Central memory CD8-positive, alpha-beta T cell (primary cell): ENCODE results near the gene RSAD2.
A peak's percentile ranks its signal among the peaks of the same experiment; 100 is the strongest.

Experiments
- ATAC-seq: fragments of 150-1000 bp; cut with Tn5 transposase; replicated peaks from 2 replicates; pipeline ENCODE4 v1.10.0; 2022; ENCODE audit warnings: mild to moderate bottlenecking, moderate FRiP score, moderate number of reproducible peaks; ENCODE audit not compliant: poor library complexity, severe bottlenecking; ENCODE audit errors: extremely low read depth
- DNase-seq, 2 donors: peaks; one replicate each; pipeline ENCODE4 v3.0.0; 2021; ENCODE audit warnings: low spot score in 2 of 2
- H3K27ac Mint-ChIP-seq: one replicate; pipeline ENCODE4 v1.8.0; 2022; ENCODE audit warnings: low read depth, mild to moderate bottlenecking, moderate library complexity, mixed read lengths
- H3K27me3 Mint-ChIP-seq: one replicate; pipeline ENCODE4 v1.8.0; 2022; ENCODE audit warnings: mixed read lengths
- H3K36me3 Mint-ChIP-seq: one replicate; pipeline ENCODE4 v1.8.0; 2022; ENCODE audit warnings: mild to moderate bottlenecking, moderate library complexity, mixed read lengths; ENCODE audit not compliant: insufficient read depth
- H3K4me1 Mint-ChIP-seq: one replicate; pipeline ENCODE4 v1.8.0; 2022; ENCODE audit warnings: mixed read lengths
- H3K4me3 Mint-ChIP-seq: one replicate; pipeline ENCODE4 v1.8.0; 2022; ENCODE audit warnings: mild to moderate bottlenecking, moderate library complexity, mixed read lengths
- H3K9me3 Mint-ChIP-seq: one replicate; pipeline ENCODE4 v1.8.0; 2022; ENCODE audit warnings: mixed read lengths

RSAD2 gene

DNA sequence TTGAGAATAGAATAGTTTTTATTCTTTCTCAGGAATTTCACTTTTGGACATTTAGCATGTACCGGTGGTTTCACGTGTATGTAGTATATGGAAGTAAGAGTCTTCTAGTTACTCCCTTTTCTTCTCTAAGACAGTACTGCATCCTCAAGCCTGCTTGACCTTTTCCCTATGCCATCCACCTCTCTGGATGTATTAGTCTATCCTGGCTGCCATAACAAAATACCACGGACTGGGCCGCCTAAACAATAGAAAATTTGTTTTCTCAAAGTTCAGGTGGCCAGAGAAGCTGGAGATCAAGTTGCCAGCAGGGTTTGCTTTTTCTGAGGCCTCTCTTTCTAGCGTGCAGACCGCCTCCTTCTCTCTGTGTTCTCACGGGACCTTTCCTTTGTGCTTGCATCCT lies 10.6 kb upstream of the RSAD2 start:
- peaks cover 28% of the 10 kb centered on the region for H3K4me1 Mint-ChIP-seq
- no peaks in the 10 kb centered on the region for H3K9me3 Mint-ChIP-seq
- no peak overlapping the region for H3K27ac Mint-ChIP-seq
- peak overlapping the region; percentile 91 for H3K4me3 Mint-ChIP-seq
- peaks cover 5% of the 10 kb centered on the region for H3K36me3 Mint-ChIP-seq
- no peak for ATAC-seq
- no peaks in the 10 kb centered on the region for H3K27me3 Mint-ChIP-seq
- no peak for DNase-seq

DNA sequence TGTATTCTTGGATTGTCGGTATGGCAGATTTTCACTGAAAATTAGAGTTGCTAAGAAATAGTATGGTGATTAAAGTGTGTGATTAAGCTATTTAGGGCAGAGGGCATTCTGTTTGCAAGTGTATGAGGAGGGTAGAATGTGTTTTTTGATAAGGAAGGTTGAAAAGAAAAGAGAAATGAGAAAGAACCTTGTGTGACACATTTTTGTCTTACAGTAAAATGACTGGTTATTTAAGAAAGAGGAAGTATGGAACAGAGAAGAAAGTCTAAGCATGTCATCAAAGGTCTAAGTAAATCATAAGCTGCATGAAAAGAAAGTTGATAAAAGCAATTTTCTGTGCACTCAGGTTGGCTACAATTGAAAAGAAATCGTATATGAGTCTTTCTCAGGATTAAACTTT lies 5.2 kb upstream of the RSAD2 start:
- Mint-ChIP-seq H3K27me3 (no peaks in the 10 kb centered on the region), H3K9me3 (no peaks in the 10 kb centered on the region), H3K27ac (no peak overlapping the region), H3K36me3 (no peaks in the 10 kb centered on the region), H3K4me3 (no peak overlapping the region), H3K4me1 (peaks cover 5% of the 10 kb centered on the region)
- no peak for ATAC-seq
- no peak for DNase-seq

DNA sequence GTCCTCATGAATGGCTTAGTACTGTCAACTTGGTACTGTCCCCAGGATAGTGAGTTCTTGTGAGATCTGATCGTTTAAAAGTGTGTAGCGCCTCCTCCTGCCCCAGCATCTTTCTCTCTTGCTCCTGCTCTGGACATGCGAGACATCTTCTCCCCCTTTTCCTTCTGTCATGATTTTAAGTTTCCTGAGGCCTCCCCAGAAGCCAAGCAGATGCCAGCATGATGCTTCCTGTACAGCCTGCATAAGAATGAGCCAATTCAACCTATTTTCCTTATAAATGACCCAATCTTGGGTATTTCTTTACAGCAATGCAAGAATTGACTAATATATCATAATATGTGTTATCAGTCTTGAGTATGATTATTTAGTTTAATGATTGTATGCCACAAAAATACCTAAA lies 3.5 kb upstream of the RSAD2 start:
- ATAC-seq = no peak
- Mint-ChIP-seq H3K27ac (no peak overlapping the region), H3K4me1 (peaks cover 17% of the 10 kb centered on the region), H3K9me3 (no peaks in the 10 kb centered on the region), H3K36me3 (no peaks in the 10 kb centered on the region), H3K27me3 (no peaks in the 10 kb centered on the region), H3K4me3 (no peak overlapping the region)
- no peak for DNase-seq

DNA sequence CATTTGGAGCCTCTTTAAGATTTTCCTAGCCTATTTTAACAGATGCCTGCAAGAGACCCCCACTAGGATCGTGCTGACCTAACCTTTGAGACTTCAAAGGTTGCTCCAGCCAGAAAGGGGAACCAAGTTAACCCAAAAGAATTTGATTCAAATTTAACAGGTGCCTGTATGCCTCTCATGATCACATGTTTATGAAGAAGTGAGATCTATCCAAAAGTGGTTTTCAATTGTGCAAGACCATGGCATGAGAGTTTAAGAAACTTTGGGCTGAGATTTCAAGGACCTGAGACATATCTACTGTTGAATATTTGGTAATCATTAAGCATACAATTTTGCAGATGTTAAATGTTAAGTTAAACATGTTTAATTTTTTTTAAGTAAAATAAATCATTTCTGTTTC lies 1.3 kb upstream of the RSAD2 start:
- H3K4me1 Mint-ChIP-seq = peaks cover 40% of the 10 kb centered on the region
- H3K36me3 Mint-ChIP-seq = no peaks in the 10 kb centered on the region
- DNase-seq (no peak), ATAC-seq (no peak)
- no peak overlapping the region for H3K4me3 Mint-ChIP-seq
- no peaks in the 10 kb centered on the region for H3K9me3 Mint-ChIP-seq
- no peak overlapping the region for H3K27ac Mint-ChIP-seq
- H3K27me3 Mint-ChIP-seq = no peaks in the 10 kb centered on the region

- Mint-ChIP-seq H3K9me3 (no peaks in the 10 kb centered on the region), H3K36me3 (no peaks in the 10 kb centered on the region), H3K27ac (peak overlapping the region; percentile 82), H3K4me1 (peaks cover 36% of the 10 kb centered on the region), H3K4me3 (peak overlapping the region; percentile 71), H3K27me3 (no peaks in the 10 kb centered on the region)
- no peak for ATAC-seq
- no peak for DNase-seq
These were observed 972 bp downstream of the RSAD2 start for GRCh38 chr2:6878549-6878948.

GRCh38 chr2:6879011-6879410 lies 1.4 kb downstream of the RSAD2 start:
- peak overlapping the region; percentile 84 for H3K27ac Mint-ChIP-seq
- H3K36me3 Mint-ChIP-seq = no peaks in the 10 kb centered on the region
- no peaks in the 10 kb centered on the region for H3K27me3 Mint-ChIP-seq
- peaks cover 36% of the 10 kb centered on the region for H3K4me1 Mint-ChIP-seq
- DNase-seq = no peak
- no peaks in the 10 kb centered on the region for H3K9me3 Mint-ChIP-seq
- ATAC-seq = no peak
- peak overlapping the region; percentile 71 for H3K4me3 Mint-ChIP-seq

GRCh38 chr2:6880200-6880733 lies 2.7 kb downstream of the RSAD2 start:
- H3K36me3 Mint-ChIP-seq = no peaks in the 10 kb centered on the region
- peak overlapping the region; percentile 59 for H3K27ac Mint-ChIP-seq
- peak overlapping the region; percentile 47 for H3K4me3 Mint-ChIP-seq
- ATAC-seq (peak; percentile 31), DNase-seq (no peak)
- H3K27me3 Mint-ChIP-seq = no peaks in the 10 kb centered on the region
- peaks cover 36% of the 10 kb centered on the region for H3K4me1 Mint-ChIP-seq
- H3K9me3 Mint-ChIP-seq = no peaks in the 10 kb centered on the region

DNA sequence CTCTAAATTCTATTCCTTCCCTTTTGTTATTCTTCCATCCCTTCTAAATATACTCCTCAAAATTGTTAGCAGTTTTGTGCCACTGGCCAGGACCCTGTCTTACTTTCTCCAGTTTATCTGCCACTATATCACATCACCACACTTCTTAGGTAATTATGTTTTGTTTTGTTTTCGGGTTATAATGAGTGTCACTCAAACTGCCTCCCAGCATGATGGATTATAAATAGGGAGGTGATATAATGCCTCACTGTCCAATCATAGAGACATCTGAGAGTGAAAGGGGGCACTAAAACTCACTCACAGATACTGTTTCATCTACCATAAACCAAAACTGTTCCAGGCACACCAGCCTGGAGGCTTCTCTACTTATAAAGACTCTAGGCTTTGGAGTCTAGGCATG lies 3.5 kb downstream of the RSAD2 start:
- no peak for ATAC-seq
- peak overlapping the region; percentile 19 for H3K4me3 Mint-ChIP-seq
- H3K27me3 Mint-ChIP-seq = no peaks in the 10 kb centered on the region
- H3K36me3 Mint-ChIP-seq = no peaks in the 10 kb centered on the region
- H3K4me1 Mint-ChIP-seq = peaks cover 36% of the 10 kb centered on the region
- H3K27ac Mint-ChIP-seq = peak overlapping the region; percentile 59
- DNase-seq = no peak
- no peaks in the 10 kb centered on the region for H3K9me3 Mint-ChIP-seq

- H3K9me3 Mint-ChIP-seq = no peaks in the 10 kb centered on the region
- DNase-seq (no peak), ATAC-seq (no peak)
- no peak overlapping the region for H3K4me3 Mint-ChIP-seq
- peaks cover 36% of the 10 kb centered on the region for H3K4me1 Mint-ChIP-seq
- no peaks in the 10 kb centered on the region for H3K36me3 Mint-ChIP-seq
- H3K27me3 Mint-ChIP-seq = no peaks in the 10 kb centered on the region
- H3K27ac Mint-ChIP-seq = no peak overlapping the region
These were observed 3.9 kb downstream of the RSAD2 start for GRCh38 chr2:6881516-6881915.

DNA sequence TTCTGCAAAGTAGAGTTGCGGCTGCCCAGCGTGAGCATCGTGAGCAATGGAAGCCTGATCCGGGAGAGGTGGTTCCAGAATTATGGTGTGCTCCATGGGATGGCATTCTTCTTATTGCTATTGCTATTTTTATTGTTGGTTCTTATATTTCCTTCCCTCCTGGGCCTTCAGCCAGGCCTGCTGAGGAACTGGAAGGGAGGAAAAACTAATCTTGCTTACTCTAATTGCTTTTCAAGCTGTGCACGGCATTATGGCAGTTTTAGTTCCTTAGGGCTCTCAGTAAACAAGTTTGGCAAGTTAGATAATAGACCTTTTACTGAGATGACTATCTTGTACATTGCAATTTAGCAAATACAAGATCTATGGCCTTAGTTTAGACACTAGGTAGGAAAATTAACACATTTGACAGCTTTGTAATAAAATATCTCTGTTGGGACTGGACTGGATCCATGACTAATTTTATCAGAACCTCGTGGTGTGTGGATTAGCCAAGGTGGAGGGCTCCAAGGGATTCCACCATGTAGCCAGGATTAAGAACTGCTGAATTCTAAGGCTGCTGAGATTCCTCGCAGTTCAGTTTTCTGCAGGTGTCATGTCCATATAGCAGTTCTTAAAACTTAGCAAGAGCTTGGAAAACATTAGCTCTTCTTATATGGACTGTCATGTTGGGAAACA lies 6.0 kb downstream of the RSAD2 start:
- Mint-ChIP-seq H3K27me3 (no peaks in the 10 kb centered on the region), H3K9me3 (no peaks in the 10 kb centered on the region), H3K4me3 (no peak overlapping the region), H3K27ac (no peak overlapping the region), H3K36me3 (no peaks in the 10 kb centered on the region), H3K4me1 (peaks cover 28% of the 10 kb centered on the region)
- DNase-seq = no peak
- no peak for ATAC-seq

DNA sequence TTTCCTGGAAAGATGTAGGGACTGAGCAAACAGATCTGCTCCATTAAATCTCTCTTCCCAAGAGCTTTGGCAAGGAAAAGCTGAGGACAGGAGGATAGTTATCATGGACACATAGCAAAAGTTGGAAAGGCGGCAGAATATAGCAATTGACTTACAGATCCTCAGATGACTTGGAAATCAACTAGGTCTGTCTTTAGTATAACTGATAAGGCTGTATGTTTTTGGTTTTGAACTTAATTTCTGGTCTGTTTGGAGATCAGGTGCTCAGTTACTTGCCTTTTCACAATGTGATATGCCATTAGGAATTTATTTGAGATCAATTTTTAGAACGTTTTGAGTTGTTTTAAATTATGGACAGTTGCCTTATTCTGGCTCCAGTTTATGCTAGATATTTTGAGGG lies 8.0 kb downstream of the RSAD2 start:
- no peak for ATAC-seq
- no peak for DNase-seq
- Mint-ChIP-seq H3K4me3 (no peak overlapping the region), H3K4me1 (peaks cover 8% of the 10 kb centered on the region), H3K9me3 (no peaks in the 10 kb centered on the region), H3K27me3 (no peaks in the 10 kb centered on the region), H3K36me3 (peaks cover 2% of the 10 kb centered on the region), H3K27ac (no peak overlapping the region)

DNA sequence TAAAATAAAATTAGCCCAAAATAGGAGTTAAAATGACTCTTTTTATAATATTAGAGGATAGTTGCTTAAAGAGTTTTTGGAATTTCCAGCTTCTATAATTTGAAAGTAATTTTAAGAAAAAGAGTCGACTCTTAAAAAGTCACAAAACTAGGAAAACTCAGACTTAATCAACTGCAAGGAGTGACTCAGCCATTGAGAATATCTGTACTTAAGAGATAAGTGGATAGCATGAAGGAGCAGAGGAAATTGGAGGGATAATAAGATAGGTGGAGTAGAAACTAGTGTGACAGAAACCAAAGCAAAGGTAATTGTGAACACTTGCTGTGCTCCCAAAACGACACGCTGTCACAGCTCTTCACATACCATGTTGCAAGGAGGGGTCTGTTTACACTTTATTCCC lies 8.4 kb downstream of the RSAD2 start:
- H3K4me3 Mint-ChIP-seq = no peak overlapping the region

DNA sequence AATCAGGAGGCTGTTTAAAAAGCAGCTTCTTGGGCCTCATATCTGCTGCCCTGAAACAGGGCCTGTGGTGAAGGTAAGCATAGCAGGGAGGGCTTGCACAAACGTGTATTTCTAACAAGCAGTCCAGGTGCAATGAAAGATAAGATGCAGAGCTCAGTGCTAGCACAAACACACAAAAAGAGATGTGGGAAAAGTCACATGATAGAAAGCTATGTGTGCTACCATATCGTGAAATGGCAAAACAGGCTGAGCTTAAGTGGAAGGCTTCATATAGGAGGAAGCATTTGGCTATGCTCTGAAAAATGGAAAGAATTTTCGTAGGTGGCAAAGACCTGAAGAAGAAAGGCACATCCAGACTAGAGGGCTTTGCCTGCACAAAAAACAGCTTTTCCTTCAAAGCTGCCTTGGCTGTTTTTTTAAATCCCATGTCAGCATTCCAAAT lies 10.2 kb downstream of the RSAD2 start:
- Mint-ChIP-seq H3K36me3 (peaks cover 2% of the 10 kb centered on the region), H3K9me3 (no peaks in the 10 kb centered on the region), H3K27ac (no peak overlapping the region), H3K4me3 (no peak overlapping the region), H3K4me1 (no peaks in the 10 kb centered on the region), H3K27me3 (no peaks in the 10 kb centered on the region)
- ATAC-seq = no peak
- no peak for DNase-seq

More for the DNA sequence above, 8.4 kb downstream of the RSAD2 start:
- DNase-seq (no peak), ATAC-seq (no peak)
- Mint-ChIP-seq H3K27me3 (no peaks in the 10 kb centered on the region), H3K27ac (no peak overlapping the region), H3K4me1 (peaks cover 4% of the 10 kb centered on the region), H3K9me3 (no peaks in the 10 kb centered on the region), H3K36me3 (peaks cover 2% of the 10 kb centered on the region)
